Liver (tissue), 9 donors: Measurements from ENCODE around the gene CGNL1. TPM values are rescaled to one million over a fixed set of nuclear protein-coding genes. Genes with fewer than 3 reads are reported as not detected.

ENCODE experiments used
- DNase-seq: peaks from one replicate; pipeline ENCODE4 v3.0.0-alpha.2; 2017; ENCODE audit warnings: low spot score
- H3K27ac ChIP-seq, 2 donors: one replicate each; pipeline ENCODE4 v1.7.0; 2013; ENCODE audit warnings: inconsistent platforms in 2 of 2, low read length in 2 of 2, control low read depth in 1 of 2, low read depth in 1 of 2, mild to moderate bottlenecking in 1 of 2
- H3K27me3 ChIP-seq, 4 donors: one replicate each; pipeline versions ENCODE4 v1.6.1 to v1.7.0; 2013; ENCODE audit warnings: low read length in 3 of 4, inconsistent platforms in 1 of 4, mild to moderate bottlenecking in 1 of 4, moderate library complexity in 1 of 4; ENCODE audit not compliant: control insufficient read depth in 4 of 4, insufficient read depth in 4 of 4
- H3K36me3 ChIP-seq, 4 donors: one replicate each; pipeline versions ENCODE4 v1.6.1 to v1.7.0; 2013; ENCODE audit warnings: low read length in 3 of 4, mild to moderate bottlenecking in 3 of 4, low read depth in 1 of 4, moderate library complexity in 1 of 4; ENCODE audit not compliant: control insufficient read depth in 4 of 4, insufficient read depth in 3 of 4
- H3K4me1 ChIP-seq, 4 donors: one replicate each; pipeline versions ENCODE4 v1.6.1 to v1.7.0; 2013; ENCODE audit warnings: low read length in 3 of 4, mild to moderate bottlenecking in 3 of 4, moderate library complexity in 1 of 4; ENCODE audit not compliant: control insufficient read depth in 4 of 4, insufficient read depth in 4 of 4
- H3K4me3 ChIP-seq, 3 donors: one replicate each; pipeline versions ENCODE4 v1.6.1 to v1.7.0; 2013; ENCODE audit warnings: low read length in 3 of 3, control low read depth in 1 of 3, low read depth in 1 of 3, mild to moderate bottlenecking in 1 of 3
- H3K9ac ChIP-seq, 2 donors: one replicate each; pipeline ENCODE4 v1.7.0; 2013; ENCODE audit warnings: low read length in 2 of 2, mild to moderate bottlenecking in 2 of 2, moderate library complexity in 2 of 2, control low read depth in 1 of 2, low read depth in 1 of 2
- H3K9me3 ChIP-seq, 4 donors: one replicate each; pipeline versions ENCODE4 v1.6.1 to v1.7.0; 2013; ENCODE audit warnings: low read length in 3 of 4; ENCODE audit not compliant: control insufficient read depth in 4 of 4
- ATF3 ChIP-seq: IDR thresholded peaks from 2 replicates; pipeline ENCODE4 v1.6.1; 2016; ENCODE audit warnings: antibody characterized with exemption
- CTCF ChIP-seq: fragments of 150-350 bp; IDR thresholded peaks from 2 replicates; pipeline ENCODE4 v1.5.1; 2017; ENCODE audit warnings: improper control_type of control experiment, low read depth, low read length; ENCODE audit not compliant: missing input control
- EGR1 ChIP-seq, 2 donors: IDR thresholded peaks; 2 replicates each; pipeline ENCODE4 v1.6.1; 2016 to 2018; ENCODE audit warnings: antibody characterized with exemption in 2 of 2, low read depth in 2 of 2
- FOXA1 ChIP-seq: IDR thresholded peaks from 2 replicates; pipeline ENCODE4 v1.6.1; 2016; ENCODE audit warnings: antibody characterized with exemption
- FOXA2 ChIP-seq: IDR thresholded peaks from 2 replicates; pipeline ENCODE4 v1.6.1; 2016; ENCODE audit warnings: antibody characterized with exemption
- GABPA ChIP-seq, 2 donors: IDR thresholded peaks in 1 of 2; conservative IDR thresholded peaks in 1 of 2; 2 replicates each; pipeline ENCODE4 v1.6.1; 2016; ENCODE audit warnings: antibody characterized with exemption in 2 of 2, mild to moderate bottlenecking in 1 of 2, moderate library complexity in 1 of 2
- HNF4A ChIP-seq, 2 donors: conservative IDR thresholded peaks; 2 replicates each; pipeline ENCODE4 v1.6.1; 2016; ENCODE audit warnings: antibody characterized with exemption in 2 of 2, mild to moderate bottlenecking in 2 of 2
- HNF4G ChIP-seq: IDR thresholded peaks from 2 replicates; pipeline ENCODE4 v1.6.1; 2016; ENCODE audit warnings: antibody characterized with exemption
- JUND ChIP-seq, 2 donors: IDR thresholded peaks; 2 replicates each; pipeline ENCODE4 v1.6.1; 2016; ENCODE audit warnings: antibody characterized with exemption in 2 of 2
- MAX ChIP-seq: IDR thresholded peaks from 2 replicates; pipeline ENCODE4 v1.6.1; 2016; ENCODE audit warnings: antibody characterized with exemption
- NR2F2 ChIP-seq: IDR thresholded peaks from 2 replicates; pipeline ENCODE4 v1.6.1; 2016; ENCODE audit warnings: antibody characterized with exemption
- RAD21 ChIP-seq, 2 donors: IDR thresholded peaks; 2 replicates each; pipeline ENCODE4 v1.6.1; 2016; ENCODE audit warnings: antibody characterized with exemption in 2 of 2, mild to moderate bottlenecking in 2 of 2
- TAF1 ChIP-seq: conservative IDR thresholded peaks from 2 replicates; pipeline ENCODE4 v1.6.1; 2016; ENCODE audit warnings: antibody characterized with exemption, mild to moderate bottlenecking
- ZBTB33 ChIP-seq: IDR thresholded peaks from 2 replicates; pipeline ENCODE4 v1.6.1; 2016; ENCODE audit warnings: antibody characterized with exemption
- whole genome bisulfite sequencing: extraction: QIAGEN DNeasy Blood & Tissue Kit; methylation state at CpG from one replicate; pipeline ENCODE4 v1.1.7; 2013; 5-methylcytosine and 5-hydroxymethylcytosine counted together
- polyA plus RNA-seq, 2 donors: library from polyadenylated mRNA; stranded (reverse) in 1 of 2; unstranded in 1 of 2; fragments of 200-250 nt in 1 of 2; fragments of >200 nt in 1 of 2; fragmentation: Nextera tagmentation in 1 of 2; extraction: Ambion mirVana in 1 of 2; gene quantifications; one replicate each; pipeline versions ENCODE4 v1.2.1 to v1.2.3, GENCODE V29; 2013 to 2015
- total RNA-seq, 2 donors: library from RNA; depleted of rRNA; stranded (reverse); fragments of >200 nt; gene quantifications; one replicate each; pipeline ENCODE4 v1.2.3, GENCODE V29; 2014
- donor health status: healthy.
- donor health status: healthy.
- donor health status: healthy.
- donor health status: healthy.
- donor health status: healthy.

Gene CGNL1
- total and polyA plus RNA-seq, 4 donors: 12.0 to 31.9 (median 16.1) TPM

- Histone ChIP-seq H3K36me3 (no peaks in the 10 kb centered on the region), H3K9me3 (no peaks in the 10 kb centered on the region), H3K27ac (no peak overlapping the region), H3K9ac (no peak overlapping the region), H3K4me1 (no peaks in the 10 kb centered on the region), H3K27me3 (peaks cover 0 to 3% (median 0%) of the 10 kb centered on the region in 4 donors), H3K4me3 (no peak overlapping the region)
- TF ChIP-seq FOXA2 (no peak), HNF4A (conservative IDR thresholded peaks at IDR 0.05) (no peak), EGR1 (IDR thresholded peaks at IDR 0.05; ENCODE audit: low read depth in 2 of 2) (no peak), MAX (no peak), CTCF (no peak), TAF1 (no peak), ATF3 (no peak), GABPA (IDR thresholded peaks at IDR 0.05 in 1 of 2, conservative IDR thresholded peaks at IDR 0.05 in 1 of 2) (no peak), FOXA1 (no peak), NR2F2 (no peak), HNF4G (no peak), RAD21 (IDR thresholded peaks at IDR 0.05) (no peak), ZBTB33 (no peak), JUND (IDR thresholded peaks at IDR 0.05) (no peak)
- WGBS: 92% methylated on average over 4 of the region's 4 CpGs
- no peak for DNase-seq
Observed at GRCh38 chr15:57333487-57333886, 42.8 kb upstream of the CGNL1 start.

GRCh38 chr15:57334257-57334656 is 42.0 kb upstream of the CGNL1 start:
- Histone ChIP-seq H3K4me3 (no peak overlapping the region), H3K9me3 (no peaks in the 10 kb centered on the region), H3K4me1 (no peaks in the 10 kb centered on the region), H3K27me3 (peaks cover 0 to 3% (median 0%) of the 10 kb centered on the region in 4 donors), H3K9ac (no peak overlapping the region), H3K27ac (no peak overlapping the region), H3K36me3 (no peaks in the 10 kb centered on the region)
- no peak for TF ChIP-seq ZBTB33
- no peak for TF ChIP-seq MAX
- DNase-seq: no peak
- 77% methylated on average over 12 of the region's 12 CpGs for WGBS
